LNCaP clone FGC (cell line): ENCODE data around the gene JUNB.

ENCODE experiments used
- DNase-seq: peaks from one replicate; pipeline ENCODE4 v3.0.0-alpha.2; 2011; ENCODE audit warnings: low read depth
- H3K4me3 ChIP-seq: 2 replicates; pipeline ENCODE4 v1.5.1; 2011; ENCODE audit warnings: mild to moderate bottlenecking, low read depth, low read length, control low read depth
- CTCF ChIP-seq: IDR thresholded peaks from 2 replicates; pipeline ENCODE4 v1.5.1; 2012; ENCODE audit warnings: mild to moderate bottlenecking; ENCODE audit not compliant: control insufficient read depth, insufficient read depth; ENCODE audit errors: extremely low read depth

Gene JUNB

GRCh38 chr19:12779162-12779993, 11.9 kb upstream of the JUNB start:
- no peak for DNase-seq
- H3K4me3 ChIP-seq, result no peak overlapping the region
- TF ChIP-seq CTCF, result no peak

- TF ChIP-seq CTCF, result no peak
- H3K4me3 ChIP-seq, result peak overlapping the region; percentile 55
- no peak for DNase-seq
These were observed 9.2 kb upstream of the JUNB start for GRCh38 chr19:12782174-12782423.

- H3K4me3 ChIP-seq, result peak overlapping the region; percentile 55
- no peak for TF ChIP-seq CTCF
- no peak for DNase-seq
These were observed 8.6 kb upstream of the JUNB start for GRCh38 chr19:12782424-12783290.

- peak overlapping the region; percentile 55 for H3K4me3 ChIP-seq
- TF ChIP-seq CTCF, result no peak
- no peak for DNase-seq
These were observed 7.9 kb upstream of the JUNB start for GRCh38 chr19:12783291-12783848.

GRCh38 chr19:12783849-12784393, 7.4 kb upstream of the JUNB start:
- DNase-seq, result no peak
- no peak for TF ChIP-seq CTCF
- H3K4me3 ChIP-seq, result no peak overlapping the region

- no peak for TF ChIP-seq CTCF
- no peak overlapping the region for H3K4me3 ChIP-seq
- no peak for DNase-seq
These were observed 6.9 kb upstream of the JUNB start for GRCh38 chr19:12784394-12784870.
